OCI-LY7 (cell line): ENCODE measurements around the gene PRR30.
"Not testable (repeated sequence)": the region's sequence is repeated elsewhere in the genome, so short reads cannot be mapped to it uniquely, and the experiment has no call there.

Experiments
- CTCF ChIP-seq: fragments of 200-600 bp; sonication (generic); conservative IDR thresholded peaks from 2 replicates; pipeline ENCODE4 v1.5.1; 2014; ENCODE audit warnings: mild to moderate bottlenecking, antibody characterized with exemption, low read length, moderate library complexity, mixed read lengths
- EZH2phosphoT487 ChIP-seq: fragments of 200-600 bp; sonication (generic); IDR thresholded peaks from 2 replicates; pipeline ENCODE4 v1.6.1; 2018; ENCODE audit warnings: low read depth, borderline replicate concordance, mild to moderate bottlenecking, mixed run types, antibody characterized with exemption, low read length, moderate library complexity, mixed read lengths

- not testable (repeated sequence) for TF ChIP-seq CTCF, EZH2phosphoT487
Observed at GRCh38 chr2:27111392-27112078, 27.7 kb downstream of the PRR30 start.
